ENCODE measurements around the gene ABCA2.

DNA sequence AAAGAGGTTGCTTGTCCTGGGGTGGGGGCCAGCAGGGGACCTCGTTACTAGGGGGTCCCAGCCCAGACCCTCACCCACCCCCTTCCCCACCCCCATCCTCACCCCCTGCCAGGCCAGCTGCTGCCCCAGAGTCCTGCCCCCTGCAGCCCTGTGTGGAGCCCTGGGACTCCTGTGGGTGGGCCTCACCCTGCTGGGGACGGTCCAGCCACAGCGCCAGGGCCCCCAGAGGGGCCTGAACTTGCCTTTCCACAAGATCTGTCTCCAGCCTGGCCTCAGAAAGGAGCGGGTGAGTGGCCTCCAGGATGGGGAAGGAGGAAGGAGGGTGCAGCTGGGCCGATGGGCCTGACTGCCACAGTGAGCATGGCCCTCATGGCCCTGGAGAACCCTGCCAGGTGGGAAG, 58.3 kb downstream of the ABCA2 start:
- TF ChIP-seq, protein P1, sequence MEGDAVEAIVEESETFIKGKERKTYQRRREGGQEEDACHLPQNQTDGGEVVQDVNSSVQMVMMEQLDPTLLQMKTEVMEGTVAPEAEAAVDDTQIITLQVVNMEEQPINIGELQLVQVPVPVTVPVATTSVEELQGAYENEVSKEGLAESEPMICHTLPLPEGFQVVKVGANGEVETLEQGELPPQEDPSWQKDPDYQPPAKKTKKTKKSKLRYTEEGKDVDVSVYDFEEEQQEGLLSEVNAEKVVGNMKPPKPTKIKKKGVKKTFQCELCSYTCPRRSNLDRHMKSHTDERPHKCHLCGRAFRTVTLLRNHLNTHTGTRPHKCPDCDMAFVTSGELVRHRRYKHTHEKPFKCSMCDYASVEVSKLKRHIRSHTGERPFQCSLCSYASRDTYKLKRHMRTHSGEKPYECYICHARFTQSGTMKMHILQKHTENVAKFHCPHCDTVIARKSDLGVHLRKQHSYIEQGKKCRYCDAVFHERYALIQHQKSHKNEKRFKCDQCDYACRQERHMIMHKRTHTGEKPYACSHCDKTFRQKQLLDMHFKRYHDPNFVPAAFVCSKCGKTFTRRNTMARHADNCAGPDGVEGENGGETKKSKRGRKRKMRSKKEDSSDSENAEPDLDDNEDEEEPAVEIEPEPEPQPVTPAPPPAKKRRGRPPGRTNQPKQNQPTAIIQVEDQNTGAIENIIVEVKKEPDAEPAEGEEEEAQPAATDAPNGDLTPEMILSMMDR (IDR thresholded peaks at IDR 0.05), result no peak
- no peak for TF ChIP-seq POLR2A (IDR thresholded peaks at IDR 0.05)
